Esophagus muscularis mucosa (tissue), 4 donors: ENCODE data around the gene KRT36. TPM values are rescaled to one million over a fixed set of nuclear protein-coding genes. Genes with fewer than 3 reads are reported as not detected.

Experiments
- DNase-seq: peaks from one replicate; pipeline ENCODE4 v3.0.0-alpha.2; 2017; ENCODE audit errors: extremely low spot score
- H3K27ac ChIP-seq, 4 donors: fragments of 200-600 bp; sonication (generic); replicated peaks in 1 of 4; 1 replicate in 3 of 4; 2 replicates in 1 of 4; pipeline ENCODE4 v1.5.1; 2016 to 2019; ENCODE audit warnings: mild to moderate bottlenecking in 1 of 4
- H3K27me3 ChIP-seq, 4 donors: fragments of 200-600 bp; sonication (generic); one replicate each; pipeline versions ENCODE4 v1.5.1 to v1.6.0; 2016 to 2019
- H3K36me3 ChIP-seq, 4 donors: fragments of 200-600 bp; sonication (generic); one replicate each; pipeline ENCODE4 v1.5.1; 2016 to 2019
- H3K4me1 ChIP-seq, 4 donors: fragments of 200-600 bp; sonication (generic); one replicate each; pipeline ENCODE4 v1.5.1; 2016 to 2019
- H3K4me3 ChIP-seq, 4 donors: fragments of 200-600 bp; sonication (generic); 1 replicate in 2 of 4; 2 replicates in 2 of 4; pipeline ENCODE4 v1.5.1; 2016 to 2019; ENCODE audit warnings: mild to moderate bottlenecking in 4 of 4, moderate library complexity in 1 of 4
- H3K9me3 ChIP-seq, 4 donors: fragments of 200-600 bp; sonication (generic); 1 replicate in 3 of 4; 2 replicates in 1 of 4; pipeline ENCODE4 v1.5.1; 2016 to 2019
- CTCF ChIP-seq, 3 experiments: fragments of 200-600 bp in 2 of 3; fragments of 450-650 bp in 1 of 3; sonication (generic) in 2 of 3; IDR thresholded peaks; one replicate each; pipeline ENCODE4 v1.5.1; 2017 to 2019; ENCODE audit warnings: antibody characterized with exemption in 3 of 3, mild to moderate bottlenecking in 2 of 3, moderate library complexity in 1 of 3
- EP300 ChIP-seq: sonication (generic); formaldehyde crosslinking; IDR thresholded peaks from one replicate; pipeline ENCODE4 v1.6.1; 2017; ENCODE audit warnings: antibody characterized with exemption
- POLR2A ChIP-seq: fragments of 450-650 bp; IDR thresholded peaks from one replicate; pipeline ENCODE4 v1.6.1; 2017; ENCODE audit warnings: antibody characterized with exemption, moderate library complexity, mild to moderate bottlenecking, low read depth
- POLR2AphosphoS5 ChIP-seq, 2 donors: sonication (generic); formaldehyde crosslinking; IDR thresholded peaks; one replicate each; pipeline ENCODE4 v1.6.1; 2017; ENCODE audit warnings: antibody characterized with exemption in 2 of 2
- WGBS: methylation state at CpG from one replicate; pipeline ENCODE4 v1.1.5; 2018; 5-methylcytosine and 5-hydroxymethylcytosine counted together
- intact Hi-C: fragments of 100-400 bp; cut with DNase I; formaldehyde crosslinking; loops from one replicate; pipeline ENCODE4 v1.15.1; 2023
- total RNA-seq, 4 donors: library from RNA; depleted of rRNA; stranded (reverse); fragments of >200 nt; gene quantifications; one replicate each; pipeline versions ENCODE4 v1.1.0 to v1.2.1, GENCODE V29; 2016

KRT36 gene
- total RNA-seq, 4 donors from 2014 or later, result not detected

GRCh38 chr17:41484920-41485904, 4.5 kb downstream of the KRT36 start:
- H3K36me3 ChIP-seq, result no peaks in the 10 kb centered on the region
- H3K9me3 ChIP-seq, result no peaks in the 10 kb centered on the region
- H3K4me3 ChIP-seq, result no peak overlapping the region
- H3K4me1 ChIP-seq, result no peaks in the 10 kb centered on the region
- H3K27me3 ChIP-seq, result peaks cover 0 to 7% (median 0%) of the 10 kb centered on the region in 4 donors
- 89% methylated on average over 8 of the region's 8 CpGs for WGBS
- TF ChIP-seq POLR2AphosphoS5 (IDR thresholded peaks at IDR 0.05), result no peak
- intact Hi-C loops, result no loop called here
- H3K27ac ChIP-seq, result no peak overlapping the region
- DNase-seq, result no peak

GRCh38 chr17:41483991-41484826, 5.5 kb downstream of the KRT36 start:
- no peak for DNase-seq
- H3K36me3 ChIP-seq, result no peaks in the 10 kb centered on the region
- H3K27ac ChIP-seq, result no peak overlapping the region
- 82% methylated on average over 6 of the region's 7 CpGs for WGBS
- no peak overlapping the region for H3K4me3 ChIP-seq
- no peaks in the 10 kb centered on the region for H3K9me3 ChIP-seq
- H3K27me3 ChIP-seq, result peaks cover 0 to 7% (median 0%) of the 10 kb centered on the region in 4 donors
- TF ChIP-seq EP300 (no peak), CTCF (IDR thresholded peaks at IDR 0.05) (no peak), POLR2A (no peak), POLR2AphosphoS5 (IDR thresholded peaks at IDR 0.05) (no peak)
- intact Hi-C loops, result no loop called here
- no peaks in the 10 kb centered on the region for H3K4me1 ChIP-seq

- Histone ChIP-seq H3K27ac (no peak overlapping the region), H3K36me3 (no peaks in the 10 kb centered on the region), H3K9me3 (no peaks in the 10 kb centered on the region), H3K4me1 (no peaks in the 10 kb centered on the region), H3K27me3 (peaks cover 0 to 7% (median 0%) of the 10 kb centered on the region in 4 donors), H3K4me3 (no peak overlapping the region)
- intact Hi-C loops, result no loop called here
- TF ChIP-seq EP300, result no peak
- no peak for DNase-seq
- 90% methylated on average over 9 of the region's 9 CpGs for WGBS
These were observed 6.2 kb downstream of the KRT36 start for GRCh38 chr17:41483531-41483930.

- intact Hi-C loops, result no loop called here
- no peak within 1 kb of the TSS for H3K27ac ChIP-seq
- H3K9me3 ChIP-seq, result no peaks in the 10 kb centered on the region
- H3K4me3 ChIP-seq, result no peak within 1 kb of the TSS
- no peak for TF ChIP-seq CTCF (IDR thresholded peaks at IDR 0.05)
- no peak for TF ChIP-seq EP300
- TF ChIP-seq POLR2A, result no peak
- no peak for TF ChIP-seq POLR2AphosphoS5 (IDR thresholded peaks at IDR 0.05)
- no peaks in the 10 kb centered on the region for H3K4me1 ChIP-seq
- no peaks in the 10 kb centered on the region for H3K27me3 ChIP-seq
- DNase-seq, result no peak
- WGBS, result 100% methylated on average over 2 of the region's 2 CpGs
- H3K36me3 ChIP-seq, result no peaks in the 10 kb centered on the region
These were observed 8.7 kb downstream of the KRT36 start, which contains the start of gene KRT35 for GRCh38 chr17:41481036-41481435. Gene KRT35, minus strand, starts transcription at chr17:41481151. Its CDS starts 54 bp downstream, at chr17:41481097.

GRCh38 chr17:41480581-41480980, 9.1 kb downstream of the KRT36 start:
- WGBS, result 94% methylated on average over 8 of the region's 10 CpGs
- Histone ChIP-seq H3K4me1 (no peaks in the 10 kb centered on the region), H3K4me3 (no peak overlapping the region), H3K27me3 (no peaks in the 10 kb centered on the region), H3K36me3 (no peaks in the 10 kb centered on the region), H3K9me3 (no peaks in the 10 kb centered on the region), H3K27ac (no peak overlapping the region)
- intact Hi-C loops, result no loop called here
- DNase-seq, result no peak
- TF ChIP-seq POLR2A, result no peak
- TF ChIP-seq CTCF (IDR thresholded peaks at IDR 0.05), result no peak
- no peak for TF ChIP-seq POLR2AphosphoS5 (IDR thresholded peaks at IDR 0.05)
- no peak for TF ChIP-seq EP300
